Sigmoid colon (tissue), 4 donors: Measurements from ENCODE around the gene MAST4.
A peak's percentile ranks its signal among the peaks of the same experiment; 100 is the strongest.

ENCODE experiments used
- CTCF ChIP-seq, 4 experiments: fragments of 450-650 bp in 3 of 4; fragments of 200-600 bp in 1 of 4; IDR thresholded peaks; one replicate each; pipeline ENCODE4 v1.5.1; 2016 to 2019; ENCODE audit warnings: antibody characterized with exemption in 4 of 4, mild to moderate bottlenecking in 3 of 4, moderate library complexity in 2 of 4
- EP300 ChIP-seq, 4 donors: sonication (generic); formaldehyde crosslinking; IDR thresholded peaks; one replicate each; pipeline ENCODE4 v1.6.1; 2017; ENCODE audit warnings: antibody characterized with exemption in 4 of 4
- POLR2A ChIP-seq, 2 donors: fragments of 450-650 bp; IDR thresholded peaks; one replicate each; pipeline ENCODE4 v1.6.1; 2016; ENCODE audit warnings: antibody characterized with exemption in 2 of 2, mild to moderate bottlenecking in 2 of 2, moderate library complexity in 2 of 2
- POLR2AphosphoS5 ChIP-seq, 4 donors: sonication (generic); formaldehyde crosslinking; IDR thresholded peaks; one replicate each; pipeline ENCODE4 v1.6.1; 2017; ENCODE audit warnings: antibody characterized with exemption in 4 of 4

GRCh38 chr5:66757219-66757833 is 161.1 kb downstream of the MAST4 start:
- TF ChIP-seq EP300 (IDR thresholded peaks at IDR 0.05): no peak
- TF ChIP-seq CTCF (IDR thresholded peaks at IDR 0.05): peak in 1 of 4 experiments; percentile 33
- TF ChIP-seq POLR2A (IDR thresholded peaks at IDR 0.05): no peak
- TF ChIP-seq POLR2AphosphoS5 (IDR thresholded peaks at IDR 0.05): no peak
